Left forelimb (tissue), 1 donor: Measurements from ENCODE around the gene SH3PXD2B.
A peak's percentile ranks its signal among the peaks of the same experiment; 100 is the strongest.
"Not testable (repeated sequence)": the region's sequence is repeated elsewhere in the genome, so short reads cannot be mapped to it uniquely, and the experiment has no call there.

Experiments
- DNase-seq: peaks from one replicate; pipeline ENCODE4 v3.0.0-alpha.2; 2018; ENCODE audit warnings: low spot score

SH3PXD2B gene

GRCh38 chr5:172485511-172486202, 31.3 kb upstream of the SH3PXD2B start:
- no peak for DNase-seq

DNA sequence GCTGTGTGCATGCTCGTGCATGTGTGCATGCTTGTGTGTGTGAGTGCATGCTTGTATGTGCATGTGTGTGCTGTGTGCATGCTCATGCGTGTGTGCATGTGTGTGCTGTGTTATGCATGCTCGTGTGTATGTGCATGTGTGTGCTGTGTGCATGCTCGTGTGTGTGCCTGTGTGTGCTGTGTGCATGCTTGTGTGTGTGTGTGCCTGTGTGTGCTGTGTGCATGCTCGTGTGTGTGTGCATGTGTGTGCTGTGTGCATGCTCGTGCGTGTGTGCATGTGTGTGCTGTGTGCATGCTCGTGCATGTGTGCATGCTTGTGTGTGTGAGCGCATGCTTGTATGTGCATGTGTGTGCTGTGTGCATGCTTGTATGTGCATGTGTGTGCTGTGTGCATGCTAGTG, 30.3 kb upstream of the SH3PXD2B start:
- no peak for DNase-seq

GRCh38 chr5:172482156-172483020, 28.1 kb upstream of the SH3PXD2B start:
- no peak for DNase-seq

GRCh38 chr5:172481011-172481800, 26.9 kb upstream of the SH3PXD2B start:
- no peak for DNase-seq

GRCh38 chr5:172479784-172480115, 25.4 kb upstream of the SH3PXD2B start:
- DNase-seq = no peak

DNA sequence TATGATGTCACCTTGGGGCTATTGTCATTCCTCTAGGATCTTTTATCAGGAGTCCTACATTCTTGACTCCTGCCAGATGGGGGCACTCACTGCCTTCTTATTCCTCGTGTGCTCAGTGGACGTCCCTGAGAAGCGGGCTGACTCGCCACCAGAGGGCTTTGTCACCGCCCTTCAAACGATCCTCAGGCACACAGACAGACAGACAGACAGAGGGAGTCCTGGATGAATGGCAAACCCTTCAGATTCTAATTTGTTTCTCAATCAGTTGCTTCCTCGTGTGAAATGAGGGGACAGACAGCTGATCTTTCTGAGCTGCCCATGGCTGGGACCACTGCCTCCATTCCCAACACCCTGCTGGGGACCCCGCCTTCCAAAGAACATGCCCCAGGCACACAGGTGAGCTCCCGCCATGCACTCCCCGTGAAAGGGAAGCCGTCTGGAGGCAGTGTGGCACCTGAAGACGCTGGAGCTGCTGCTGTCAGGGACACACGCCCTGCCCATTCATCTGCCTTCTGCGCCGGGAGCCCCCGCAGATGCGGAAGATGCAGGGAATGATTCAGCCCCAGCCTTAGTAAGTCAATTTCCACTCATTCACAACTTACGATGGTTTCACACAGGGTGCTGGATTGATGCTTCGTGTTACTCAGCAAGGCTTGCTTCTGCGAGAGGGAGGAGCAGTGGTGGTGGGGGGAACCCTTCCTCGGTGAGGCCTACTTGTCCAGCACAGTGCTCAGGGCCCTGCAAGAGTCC, 24.9 kb upstream of the SH3PXD2B start:
- no peak for DNase-seq

- not testable (repeated sequence) for DNase-seq
Measured at GRCh38 chr5:172478695-172479033, 24.3 kb upstream of the SH3PXD2B start.

GRCh38 chr5:172478256-172478655, 23.9 kb upstream of the SH3PXD2B start:
- DNase-seq = no peak

- DNase-seq = no peak
Measured at GRCh38 chr5:172477466-172477865, 23.1 kb upstream of the SH3PXD2B start.

DNA sequence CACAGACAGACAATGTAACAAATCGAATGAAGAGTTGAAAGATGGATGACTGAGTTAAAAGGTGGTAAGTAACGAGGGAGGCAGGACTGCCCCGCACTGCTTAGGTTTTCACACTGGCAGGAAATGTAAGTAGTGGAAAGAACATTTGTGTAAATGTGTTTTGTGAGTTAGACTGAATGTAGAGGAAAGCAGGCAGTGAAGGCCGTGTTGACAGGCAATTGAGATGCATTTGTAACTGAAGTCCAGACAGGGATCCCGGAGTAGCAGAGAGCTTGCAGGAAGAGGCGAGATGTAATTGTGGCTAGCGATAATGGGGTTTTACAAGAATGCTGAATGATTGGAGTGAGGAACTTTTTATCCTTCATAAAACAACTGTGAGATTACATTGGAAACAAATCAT, 20.0 kb upstream of the SH3PXD2B start:
- DNase-seq = no peak

DNA sequence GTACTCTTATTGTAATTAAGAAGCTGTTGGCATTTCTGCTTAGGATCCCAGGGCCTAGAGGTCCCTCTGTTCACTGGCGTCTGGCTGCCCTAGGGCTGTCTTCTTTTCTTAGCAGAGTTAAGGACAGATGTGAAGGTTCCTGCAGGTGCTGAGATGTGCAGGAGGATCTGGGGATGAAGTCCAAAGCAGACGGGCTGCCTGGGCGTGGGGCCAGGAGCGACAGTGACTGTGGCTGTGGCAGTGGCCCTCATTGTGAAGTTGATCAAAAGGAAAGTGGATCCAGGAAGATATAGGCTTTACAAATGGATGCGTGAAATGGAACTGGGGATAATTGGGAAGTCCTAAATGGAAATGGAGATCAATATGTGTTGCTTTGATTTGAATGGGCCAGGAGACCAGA, 19.1 kb upstream of the SH3PXD2B start:
- no peak for DNase-seq

- no peak for DNase-seq
Measured at GRCh38 chr5:172469697-172470096, 15.4 kb upstream of the SH3PXD2B start.

DNA sequence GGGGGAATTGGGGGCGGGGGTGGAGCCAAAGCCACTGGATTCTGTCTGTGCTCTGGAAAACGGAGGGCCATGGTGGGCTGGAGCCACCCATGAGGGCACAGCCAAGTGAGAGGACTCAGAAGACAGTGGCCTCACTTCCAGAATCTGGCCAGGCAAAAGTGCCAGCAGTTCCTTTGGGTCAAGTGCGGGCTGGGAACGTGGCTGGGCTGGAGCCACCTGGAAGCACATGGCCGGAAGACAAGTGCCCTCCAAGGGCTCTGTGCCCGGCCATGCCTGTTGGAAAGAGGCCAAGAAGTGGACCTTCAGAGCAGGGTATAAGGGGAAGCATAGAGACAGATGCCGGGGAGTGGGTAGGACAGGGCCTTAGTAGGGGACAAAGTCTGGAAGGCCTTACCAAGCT, 11.7 kb upstream of the SH3PXD2B start:
- DNase-seq = no peak

DNA sequence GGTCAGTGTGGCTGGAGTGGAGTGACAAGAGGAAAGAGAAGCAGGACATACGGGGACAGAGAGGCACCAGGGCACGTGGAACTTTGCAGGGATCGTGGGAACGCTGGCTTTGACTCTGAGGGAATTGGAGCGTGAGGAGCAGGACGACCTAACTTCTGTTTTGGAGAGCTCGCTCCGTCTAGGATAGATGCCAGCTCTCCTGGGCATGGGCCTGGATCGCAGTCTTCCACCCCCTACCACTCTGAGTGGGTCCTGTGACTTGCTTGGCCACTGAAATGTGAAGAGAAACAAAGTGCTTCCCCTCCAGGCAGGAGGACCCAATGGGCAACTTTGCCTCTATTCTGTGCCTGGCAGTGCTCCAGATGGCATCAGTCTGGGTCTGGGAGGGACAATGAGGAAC, 8.7 kb upstream of the SH3PXD2B start:
- no peak for DNase-seq

DNA sequence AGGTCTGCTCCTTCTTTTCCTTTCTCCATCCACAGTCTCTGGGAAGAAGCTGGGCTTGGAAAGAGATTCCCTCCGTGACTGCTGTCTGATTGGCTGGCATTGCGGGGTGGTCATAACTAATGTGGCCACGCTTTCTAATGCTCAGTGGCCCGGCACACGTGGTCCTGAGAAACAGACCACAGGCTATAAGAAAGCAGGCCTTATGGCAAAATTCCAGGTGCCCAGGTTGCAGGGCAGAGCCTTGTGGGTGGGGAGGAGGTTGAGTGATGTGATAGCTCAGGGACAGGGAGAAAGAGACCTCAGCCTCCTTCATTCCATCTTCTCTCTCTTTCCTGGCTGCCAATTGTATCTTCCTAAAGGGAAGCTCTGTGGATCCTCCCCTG, 5.4 kb upstream of the SH3PXD2B start:
- DNase-seq = no peak

- no peak for DNase-seq
Measured at GRCh38 chr5:172458976-172459782, 4.9 kb upstream of the SH3PXD2B start.

DNA sequence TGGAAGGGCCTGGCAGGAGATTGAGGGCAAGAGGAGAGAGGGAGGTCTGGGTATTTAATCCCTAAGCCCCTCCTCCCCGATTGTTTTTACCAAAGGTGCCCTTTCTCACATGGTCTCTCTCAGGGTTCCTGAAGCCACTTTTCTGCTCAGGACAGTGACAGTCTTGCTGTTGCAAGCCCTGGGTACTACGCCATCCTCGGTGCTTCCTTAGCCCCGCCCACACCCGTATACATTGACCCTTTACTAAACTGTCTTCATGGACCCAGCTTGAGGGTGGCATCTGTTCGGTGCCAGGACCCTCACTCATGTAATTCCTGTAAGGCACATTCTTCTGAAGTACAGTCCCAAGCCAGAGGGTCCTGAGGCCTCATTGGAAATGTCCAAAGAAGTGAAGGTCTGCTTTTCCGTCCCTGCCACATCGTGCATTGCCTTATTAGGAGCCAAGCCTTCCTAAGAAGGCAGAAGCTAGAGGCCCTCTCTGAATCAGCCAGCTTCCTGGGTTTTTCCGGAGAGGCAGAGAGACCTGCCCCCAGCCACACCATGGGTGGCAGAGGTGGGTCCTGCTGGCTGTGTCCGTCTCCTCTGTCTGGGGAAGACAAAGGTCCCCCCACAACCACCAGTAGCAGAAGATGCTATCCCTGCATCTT, 1.9 kb upstream of the SH3PXD2B start:
- no peak for DNase-seq

DNA sequence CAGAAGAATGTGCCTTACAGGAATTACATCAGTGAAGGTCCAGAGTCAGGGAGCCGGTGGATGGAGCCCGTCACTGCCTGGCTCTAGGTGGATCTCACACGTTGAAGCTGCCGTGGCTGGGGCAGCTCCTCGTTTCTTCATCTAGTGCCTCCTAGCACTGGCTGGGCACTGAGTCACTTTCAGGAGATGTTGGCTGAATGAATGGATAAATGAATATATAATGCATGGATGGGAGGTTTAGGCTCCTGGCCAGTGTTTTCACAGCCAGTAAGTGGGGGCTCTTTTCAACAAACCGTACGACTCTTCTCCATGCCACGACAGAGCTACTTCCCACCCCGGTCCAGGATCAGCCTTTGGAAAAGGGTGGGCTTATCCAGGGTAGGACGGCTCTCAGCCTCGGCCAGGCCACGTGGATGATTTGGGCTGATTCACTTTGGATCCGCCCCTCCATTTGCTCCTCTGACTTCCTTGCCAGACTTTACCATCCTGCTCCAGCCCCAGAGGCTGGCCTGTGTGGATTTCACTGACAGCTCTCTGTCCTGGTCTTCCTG, 1.3 kb upstream of the SH3PXD2B start:
- DNase-seq = no peak

DNA sequence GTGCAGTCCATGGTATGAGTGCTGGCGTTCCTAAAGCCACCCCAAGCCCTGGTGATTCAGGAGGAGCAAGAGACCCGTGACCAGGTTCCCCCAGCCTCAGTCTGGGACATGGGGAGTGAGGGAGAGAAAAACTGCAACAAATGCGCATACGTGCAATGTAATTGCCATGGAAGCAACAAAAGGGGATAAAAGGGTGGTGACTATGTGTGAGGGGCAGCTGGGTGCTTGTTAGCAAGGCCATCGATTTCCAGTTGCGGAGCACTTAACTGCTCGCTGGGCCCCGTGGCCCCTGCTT, 709 bp upstream of the SH3PXD2B start:
- DNase-seq = no peak

- peak; percentile 77 for DNase-seq
Measured at GRCh38 chr5:172453986-172454357, 353 bp downstream of the SH3PXD2B start.
